GM19025 (cell line): ENCODE results near the gene EIF2D.
"Not testable (repeated sequence)": the region's sequence is repeated elsewhere in the genome, so short reads cannot be mapped to it uniquely, and the experiment has no call there.

Experiments used
- ATAC-seq: cut with Tn5 transposase; IDR thresholded peaks from one replicate; pipeline ENCODE4 v1.9.1; 2021; ENCODE audit warnings: mild to moderate bottlenecking, low read depth, moderate library complexity; ENCODE audit not compliant: unreplicated experiment

Gene EIF2D, protein sequence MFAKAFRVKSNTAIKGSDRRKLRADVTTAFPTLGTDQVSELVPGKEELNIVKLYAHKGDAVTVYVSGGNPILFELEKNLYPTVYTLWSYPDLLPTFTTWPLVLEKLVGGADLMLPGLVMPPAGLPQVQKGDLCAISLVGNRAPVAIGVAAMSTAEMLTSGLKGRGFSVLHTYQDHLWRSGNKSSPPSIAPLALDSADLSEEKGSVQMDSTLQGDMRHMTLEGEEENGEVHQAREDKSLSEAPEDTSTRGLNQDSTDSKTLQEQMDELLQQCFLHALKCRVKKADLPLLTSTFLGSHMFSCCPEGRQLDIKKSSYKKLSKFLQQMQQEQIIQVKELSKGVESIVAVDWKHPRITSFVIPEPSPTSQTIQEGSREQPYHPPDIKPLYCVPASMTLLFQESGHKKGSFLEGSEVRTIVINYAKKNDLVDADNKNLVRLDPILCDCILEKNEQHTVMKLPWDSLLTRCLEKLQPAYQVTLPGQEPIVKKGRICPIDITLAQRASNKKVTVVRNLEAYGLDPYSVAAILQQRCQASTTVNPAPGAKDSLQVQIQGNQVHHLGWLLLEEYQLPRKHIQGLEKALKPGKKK

DNA sequence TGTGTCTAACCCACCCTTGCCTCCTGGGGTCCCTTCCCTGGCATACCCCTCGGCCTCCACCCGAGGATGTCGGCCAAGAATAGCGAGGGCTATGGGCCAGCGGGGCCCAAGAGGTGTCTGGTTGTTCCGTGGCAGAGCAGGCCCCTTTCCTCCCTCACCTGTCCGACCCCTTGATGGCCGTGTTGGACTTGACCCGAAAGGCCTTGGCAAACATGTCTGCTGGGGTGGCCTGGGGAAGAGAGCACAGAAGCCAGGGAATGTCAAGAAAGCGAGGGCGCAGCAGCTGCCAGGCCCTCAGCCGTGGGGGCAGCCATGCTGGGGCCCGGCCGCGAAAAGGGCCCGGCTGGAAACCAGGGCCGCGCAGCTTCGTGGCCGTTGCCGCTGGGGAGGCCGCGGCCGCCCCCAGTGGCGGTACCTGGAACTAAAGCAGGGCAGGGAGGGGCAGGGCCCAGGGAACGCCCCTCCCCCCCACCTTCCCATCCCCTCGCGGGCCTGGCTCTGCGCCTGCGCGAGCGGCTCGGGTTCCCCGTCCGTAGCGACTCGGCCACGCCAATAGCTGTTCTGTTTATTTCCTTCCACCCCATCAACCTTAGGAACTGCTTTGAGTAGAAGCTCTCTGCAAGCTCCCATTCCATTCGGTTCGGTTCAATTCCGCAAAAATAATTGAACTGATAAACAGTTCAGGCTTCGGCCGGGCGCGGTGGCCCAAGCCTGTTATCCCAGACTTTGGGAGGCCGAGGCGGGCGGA is at the start of gene EIF2D:
EIF2D (minus strand) TSS at position 337 of the 748 bp plus-strand sequence; CDS start at position 214, 123 bp downstream.
- peak; percentile 87 for ATAC-seq

DNA sequence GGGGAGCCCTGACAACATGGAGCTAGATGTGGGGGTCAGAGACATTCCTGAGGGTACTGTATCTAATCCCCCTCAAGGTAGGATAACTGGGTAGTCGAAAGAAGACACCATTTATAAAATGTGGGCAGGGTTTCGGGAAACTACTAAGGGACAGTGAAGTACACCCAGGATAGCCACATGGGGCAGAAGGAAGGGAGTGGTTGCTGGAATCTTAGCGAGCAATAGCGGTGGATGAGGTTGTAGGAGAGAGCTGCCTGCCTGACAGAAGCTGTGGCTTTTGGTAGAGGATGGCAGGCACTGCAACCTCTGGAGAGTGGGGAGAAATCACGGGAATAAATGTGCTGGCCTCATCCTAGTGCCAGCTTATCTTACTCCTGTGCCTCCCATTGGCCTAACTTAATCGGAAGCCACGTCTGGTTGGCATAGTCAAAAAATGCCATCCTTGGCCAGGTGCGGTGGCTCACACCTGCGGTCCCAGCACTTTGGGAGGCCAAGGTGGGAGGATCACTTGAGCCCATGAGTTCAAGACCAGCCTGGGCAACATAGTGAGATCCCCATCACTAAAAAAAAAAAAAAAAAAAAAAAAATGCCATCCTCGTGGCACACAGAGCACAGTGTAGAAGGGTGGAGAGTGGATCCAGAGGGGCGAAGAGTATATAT is 49.0 kb upstream of the EIF2D start:
- ATAC-seq, result no peak

DNA sequence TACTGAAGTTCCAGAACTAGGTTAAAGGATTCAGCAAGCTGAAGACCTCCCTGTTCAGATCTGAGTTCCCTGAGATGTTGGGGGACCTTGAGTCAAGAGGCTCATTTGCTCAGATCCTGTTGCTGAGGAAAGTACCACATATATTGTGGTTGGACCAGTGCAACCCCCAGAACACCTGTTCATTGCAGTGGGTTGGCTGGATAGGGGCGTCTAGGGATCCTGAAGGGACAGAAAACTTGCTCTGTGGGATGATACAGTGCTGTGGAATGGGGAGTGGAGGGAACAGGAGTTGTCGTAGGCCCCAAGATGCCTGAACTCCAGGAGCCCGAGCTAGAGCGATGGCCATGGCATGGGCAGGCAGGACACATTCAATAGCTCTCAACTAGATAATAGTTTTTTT is 47.9 kb upstream of the EIF2D start:
- no peak for ATAC-seq

DNA sequence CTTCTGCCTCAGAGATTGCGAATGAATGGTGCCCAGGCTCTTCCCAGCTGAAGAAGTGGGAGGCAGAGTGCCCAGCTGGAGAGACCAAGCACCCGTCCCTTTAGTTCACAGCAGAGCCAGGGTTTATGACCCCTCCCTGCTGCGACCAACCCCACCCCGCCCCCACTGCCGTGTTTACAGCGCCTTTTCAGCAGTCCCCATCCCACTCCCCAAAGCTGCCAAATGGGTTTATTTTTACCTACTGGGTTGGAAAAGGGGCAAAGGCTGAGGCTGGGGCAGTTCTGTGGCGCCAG is 46.7 kb upstream of the EIF2D start:
- ATAC-seq, result no peak

DNA sequence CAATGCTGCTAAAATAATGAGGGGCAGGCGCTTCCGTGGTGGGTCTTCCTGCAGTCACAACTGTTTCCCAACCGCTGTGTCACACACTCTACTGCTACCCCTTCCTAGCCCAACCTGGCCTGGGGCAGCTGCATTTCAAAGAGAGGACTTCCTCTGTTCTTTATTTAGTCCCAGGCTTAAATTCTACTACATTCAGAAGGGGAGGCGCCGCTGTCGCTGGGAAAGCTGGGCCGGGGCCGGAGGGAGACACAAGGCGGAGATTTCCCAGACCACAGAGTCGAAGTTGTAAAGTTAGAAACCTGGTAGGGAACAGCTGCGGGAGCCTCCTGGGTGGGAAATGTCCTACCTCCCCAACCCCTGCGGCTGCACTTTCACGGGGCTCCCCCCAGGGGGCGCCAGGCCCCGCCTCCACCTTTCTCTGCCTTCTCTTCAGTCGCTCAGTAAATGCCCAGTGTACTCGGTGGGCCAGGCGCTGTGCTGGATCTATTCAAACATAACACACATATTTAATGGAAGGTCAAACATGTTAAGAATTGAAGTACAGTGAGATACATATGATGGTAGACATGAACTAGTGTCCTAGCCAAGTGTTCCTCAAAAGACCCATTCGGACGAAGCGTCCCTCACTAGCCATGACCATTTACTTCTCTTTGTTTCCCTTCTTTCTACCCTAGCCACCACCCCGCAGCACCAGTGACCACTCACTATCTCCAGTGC is 46.2 kb upstream of the EIF2D start:
- ATAC-seq, result no peak

DNA sequence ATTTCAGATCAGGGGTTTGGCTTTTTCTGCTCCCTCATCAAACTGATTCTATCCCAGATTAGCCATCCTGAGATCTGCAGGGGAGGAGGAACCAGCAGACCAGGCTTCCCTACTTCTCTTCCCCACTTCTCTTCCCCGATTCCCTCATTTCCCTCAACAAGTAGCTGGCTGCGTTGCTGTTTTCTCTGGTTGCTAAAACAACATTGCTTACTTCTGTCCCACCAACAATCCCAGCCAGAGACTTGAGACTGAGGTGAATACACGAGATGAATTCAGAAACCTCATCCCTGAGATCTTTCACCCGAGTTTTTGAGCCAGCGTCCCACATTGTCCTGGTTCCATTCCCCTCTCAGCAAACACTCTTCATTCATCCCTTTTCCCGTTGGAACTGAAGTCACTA is 45.5 kb upstream of the EIF2D start:
- ATAC-seq, result no peak

DNA sequence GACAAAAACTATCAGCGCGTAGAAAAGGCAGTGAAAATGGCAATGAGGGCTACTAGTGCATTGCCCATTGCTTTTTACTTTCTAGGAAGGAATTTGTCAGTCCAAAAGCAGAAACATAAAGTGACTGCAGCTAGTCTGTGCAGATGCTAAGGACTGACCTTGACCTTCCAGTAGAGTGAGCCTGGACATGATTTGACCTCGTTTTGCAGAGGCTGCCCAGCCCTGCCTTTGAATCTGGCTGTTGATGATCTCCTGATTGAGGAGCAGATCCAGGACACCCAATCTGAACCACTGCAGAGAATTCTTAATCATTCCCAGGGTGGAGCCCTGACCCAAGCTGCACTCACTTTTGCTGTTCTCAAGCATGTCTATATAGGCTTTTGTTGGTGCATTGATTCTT is 44.7 kb upstream of the EIF2D start:
- no peak for ATAC-seq

DNA sequence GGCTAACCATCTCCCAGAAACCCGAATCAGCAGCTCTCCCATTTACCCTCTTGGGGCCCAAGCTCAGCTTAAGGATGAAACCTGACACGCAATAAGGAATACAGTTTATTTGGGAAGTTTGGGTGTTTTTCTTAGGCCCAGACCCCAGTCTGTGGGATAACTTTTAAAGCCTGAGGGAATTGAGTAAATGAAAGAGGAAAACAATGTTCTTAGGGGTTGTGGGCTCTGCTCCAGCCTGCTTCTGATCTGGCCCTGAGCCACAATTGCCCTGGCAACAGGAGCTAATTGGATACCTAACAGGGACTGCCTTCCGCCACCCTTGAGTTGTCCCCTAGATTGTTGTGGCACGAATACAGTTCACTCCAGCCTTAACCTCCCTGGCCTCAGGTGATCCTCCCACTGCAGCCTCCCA is 43.2 kb upstream of the EIF2D start:
- ATAC-seq, result no peak

DNA sequence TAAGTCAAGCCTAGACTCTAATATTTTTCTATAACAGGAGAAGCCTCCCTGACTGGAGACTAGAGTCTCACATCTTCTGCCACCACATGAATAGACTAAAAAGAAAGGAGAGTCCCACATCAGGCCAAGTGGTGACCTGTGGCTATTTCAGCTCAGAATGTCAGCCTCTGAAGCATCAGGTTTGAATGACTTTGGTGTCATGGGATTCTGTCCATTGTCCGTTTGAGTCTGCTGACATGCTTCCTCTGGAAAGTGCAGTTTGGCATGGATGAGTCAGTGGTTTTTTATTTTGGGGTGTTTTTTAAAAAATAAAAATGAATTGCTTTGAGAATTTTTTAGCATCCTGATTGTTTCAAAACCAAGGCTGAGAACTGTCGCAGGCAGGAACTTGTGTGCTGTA is 42.6 kb upstream of the EIF2D start:
- no peak for ATAC-seq

DNA sequence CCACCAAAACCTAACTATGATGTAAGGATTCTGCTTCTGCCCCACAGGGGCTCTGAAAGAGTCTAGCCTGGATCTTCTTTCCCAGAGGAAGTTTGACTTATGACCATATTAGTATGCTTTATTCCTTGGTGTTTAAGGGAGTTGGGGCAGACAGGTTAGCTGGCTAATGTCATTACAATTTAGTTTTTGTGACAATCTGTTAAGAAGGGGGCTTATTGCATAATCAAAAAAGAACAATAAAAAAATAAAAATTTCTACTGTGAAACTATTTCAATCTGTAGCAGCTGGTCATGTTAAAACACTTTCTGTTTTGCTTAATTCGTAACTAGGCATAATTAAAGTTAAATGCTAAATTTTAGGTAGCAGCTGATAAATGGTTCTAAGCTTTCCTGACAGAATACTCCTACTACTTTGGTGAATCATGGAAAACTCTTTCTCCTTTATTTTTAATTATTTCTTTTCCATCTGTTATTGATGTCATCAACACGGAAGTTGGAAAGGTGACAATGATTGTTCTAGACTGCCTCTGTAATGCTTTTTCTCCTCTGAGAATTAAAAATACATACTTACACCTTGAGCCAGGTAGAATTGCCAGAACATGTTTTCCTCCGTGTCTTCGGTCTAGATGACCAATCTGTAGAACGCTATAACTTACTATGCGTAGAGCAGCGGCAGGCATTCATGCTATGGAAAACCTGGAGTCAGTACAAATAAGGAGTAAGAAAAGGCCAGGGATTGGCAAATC is 41.6 kb upstream of the EIF2D start:
- no peak for ATAC-seq

DNA sequence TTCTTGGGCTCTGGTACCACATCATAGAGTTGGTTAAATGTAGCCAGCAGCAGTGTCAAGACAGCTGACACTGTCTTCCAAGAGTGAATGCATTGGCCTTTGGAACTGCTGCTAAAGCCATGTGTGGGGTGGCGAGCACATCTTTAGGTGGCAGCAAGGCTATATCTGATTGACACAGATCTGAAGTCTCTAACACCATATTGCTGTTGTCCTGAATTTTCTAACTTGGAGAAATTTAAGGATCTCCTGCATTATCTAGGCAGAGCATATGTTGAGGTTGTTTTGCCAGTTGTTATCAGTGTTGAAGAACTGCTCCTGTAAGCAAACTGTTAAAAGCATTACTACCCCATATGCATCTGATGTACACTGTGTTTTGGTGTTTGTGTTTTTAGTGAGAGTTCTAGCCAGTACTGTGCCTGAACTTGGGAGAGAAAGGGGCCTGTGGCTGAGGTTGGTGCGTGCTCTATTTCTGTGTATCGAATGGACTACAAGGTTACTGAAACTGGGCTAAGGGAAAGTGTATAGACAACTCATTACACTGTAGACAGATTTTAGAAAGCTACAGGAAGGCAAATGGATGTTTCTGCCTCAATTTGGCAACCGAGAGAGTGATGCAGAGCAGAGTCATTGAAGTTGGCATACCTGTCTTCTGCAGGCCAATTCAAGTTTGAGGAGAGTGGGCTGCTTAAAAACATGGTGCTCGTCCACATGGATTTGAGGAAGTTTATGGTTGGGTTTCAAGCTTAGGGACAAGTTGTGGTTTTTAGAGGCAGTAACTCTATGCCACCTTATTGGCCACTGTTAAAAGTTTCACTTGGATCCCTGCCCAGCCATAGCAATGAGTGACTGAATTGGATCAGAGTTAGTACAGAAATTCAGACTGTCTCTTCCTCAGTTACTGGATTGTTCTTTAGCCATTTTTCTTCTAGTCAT is 40.0 kb upstream of the EIF2D start:
- ATAC-seq, result no peak

DNA sequence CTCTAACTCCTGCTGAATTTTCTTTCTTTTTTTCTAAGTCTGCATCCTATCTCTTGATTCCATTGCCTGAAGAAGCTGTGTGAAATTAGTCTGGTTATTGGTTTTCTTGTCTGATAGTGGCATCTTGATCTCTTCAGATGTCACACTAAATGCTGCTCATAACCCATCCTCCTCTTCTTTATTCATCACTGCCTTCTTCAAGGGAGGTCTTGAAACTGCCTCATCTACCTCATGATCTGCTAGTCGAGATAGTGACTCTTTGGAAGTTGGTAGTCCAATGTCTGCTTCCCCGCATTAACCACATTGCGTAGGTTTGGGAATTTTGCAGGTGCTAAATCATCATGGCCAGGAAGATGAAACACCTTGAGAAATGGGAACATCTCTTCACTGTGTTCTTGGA is 38.7 kb upstream of the EIF2D start:
- no peak for ATAC-seq

DNA sequence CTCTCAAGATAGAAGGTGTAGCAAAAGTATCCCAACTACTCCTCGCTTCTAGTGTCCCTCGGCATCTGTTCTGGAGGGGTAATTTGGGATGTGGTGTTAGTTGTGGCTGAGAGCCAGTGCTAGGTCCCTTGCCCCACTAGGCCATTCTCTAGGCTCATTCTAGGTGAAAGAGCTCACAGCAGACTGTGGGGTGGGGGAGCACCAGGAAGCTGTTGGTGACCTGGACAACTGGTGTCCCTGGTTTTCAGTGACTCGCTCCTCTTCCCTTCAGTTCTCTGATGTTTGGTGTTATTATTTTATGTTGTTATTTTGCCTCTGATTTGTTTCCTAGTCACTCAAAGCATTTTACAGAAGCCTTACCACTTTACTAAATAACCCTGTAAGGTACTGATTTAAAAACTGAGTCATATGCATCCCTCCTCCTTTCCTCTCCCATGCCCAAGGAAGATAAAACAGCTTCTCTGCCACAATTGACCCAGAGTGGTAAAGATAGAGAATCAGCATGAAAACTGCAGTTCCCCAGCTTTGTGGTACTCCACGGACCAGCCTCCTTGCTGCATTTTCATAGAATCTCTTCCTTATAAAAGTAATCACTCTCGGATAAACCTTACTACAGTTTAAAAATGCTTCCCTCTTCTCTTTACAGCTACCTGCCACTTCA is 37.1 kb upstream of the EIF2D start:
- ATAC-seq, result no peak

DNA sequence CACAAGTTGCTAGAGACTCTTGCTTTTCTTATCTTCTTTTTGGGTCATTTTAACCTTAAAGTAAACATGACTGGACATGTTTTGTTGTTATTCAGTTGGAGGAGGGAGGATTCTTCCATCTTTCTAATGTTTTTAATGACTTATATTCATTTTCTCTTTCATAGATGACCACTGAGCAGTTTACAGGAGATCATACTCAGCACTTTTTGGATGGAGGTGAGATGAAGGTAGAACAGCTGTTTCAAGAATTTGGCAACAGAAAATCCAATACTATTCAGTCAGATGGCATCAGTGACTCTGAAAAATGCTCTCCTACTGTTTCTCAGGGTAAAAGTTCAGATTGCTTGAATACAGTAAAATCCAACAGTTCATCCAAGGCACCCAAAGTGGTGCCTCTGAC is 35.0 kb upstream of the EIF2D start:
- ATAC-seq, result no peak

DNA sequence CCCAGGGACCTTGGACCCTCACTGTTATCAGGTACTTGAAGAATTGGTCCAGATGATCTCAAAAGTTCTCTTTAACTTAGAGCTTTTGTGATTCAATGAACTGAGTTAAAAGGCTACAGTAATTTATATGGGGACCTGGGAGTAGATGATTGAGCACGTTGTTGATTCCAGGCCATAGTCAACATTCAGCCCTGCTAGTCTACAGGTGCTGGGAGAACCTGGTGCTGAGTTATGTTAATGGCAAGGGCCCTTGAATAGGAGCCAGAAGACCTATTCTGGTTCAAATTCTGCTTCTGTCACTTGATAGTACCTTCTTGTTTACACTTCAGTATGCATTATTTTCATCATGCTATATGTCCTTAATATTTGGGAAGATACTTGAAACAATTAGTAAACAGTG is 34.2 kb upstream of the EIF2D start:
- no peak for ATAC-seq

DNA sequence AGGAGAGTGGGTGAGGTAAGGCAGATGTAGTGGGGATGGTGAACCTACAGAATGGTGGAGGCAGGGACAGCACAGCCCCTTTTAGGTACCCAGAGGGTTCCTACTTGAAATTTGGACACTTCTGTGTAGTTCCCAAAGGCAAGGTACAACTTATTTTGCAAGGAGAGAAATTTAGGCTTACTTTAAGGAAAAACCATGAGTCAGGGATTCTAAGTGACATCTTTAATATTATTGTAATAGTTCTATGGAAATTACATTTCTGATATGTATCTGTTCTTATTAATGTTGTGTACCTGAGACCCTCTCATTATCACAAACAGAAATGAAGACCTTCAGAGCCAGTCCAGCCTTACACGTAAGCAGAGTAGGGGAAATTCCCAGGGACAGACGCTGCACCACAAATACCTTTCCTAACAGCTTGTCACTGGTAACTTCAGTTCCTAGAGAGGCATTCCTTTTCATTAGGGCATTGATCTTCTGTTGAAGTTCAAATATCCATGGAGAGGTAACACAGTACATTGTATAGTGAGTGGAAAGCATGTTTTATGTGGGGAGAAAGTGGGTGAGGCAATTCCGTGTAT is 30.9 kb upstream of the EIF2D start:
- ATAC-seq, result no peak

DNA sequence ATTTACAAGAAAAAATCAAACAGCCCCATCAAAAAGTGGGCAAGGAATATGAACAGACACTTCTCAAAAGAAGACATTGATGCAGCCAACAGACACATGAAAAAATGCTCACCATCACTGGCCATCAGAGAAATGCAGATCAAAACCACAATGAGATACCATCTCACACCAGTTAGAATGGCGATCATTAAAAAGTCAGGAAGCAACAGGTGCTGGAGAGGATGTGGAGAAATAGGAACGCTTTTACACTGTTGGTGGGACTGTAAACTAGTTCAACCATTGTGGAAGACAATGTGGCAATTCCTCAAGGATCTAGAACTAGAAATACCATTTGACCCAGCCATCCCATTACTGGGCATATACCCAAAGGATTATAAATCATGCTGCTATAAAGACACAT is 29.8 kb upstream of the EIF2D start:
- ATAC-seq, result not testable (repeated sequence)

DNA sequence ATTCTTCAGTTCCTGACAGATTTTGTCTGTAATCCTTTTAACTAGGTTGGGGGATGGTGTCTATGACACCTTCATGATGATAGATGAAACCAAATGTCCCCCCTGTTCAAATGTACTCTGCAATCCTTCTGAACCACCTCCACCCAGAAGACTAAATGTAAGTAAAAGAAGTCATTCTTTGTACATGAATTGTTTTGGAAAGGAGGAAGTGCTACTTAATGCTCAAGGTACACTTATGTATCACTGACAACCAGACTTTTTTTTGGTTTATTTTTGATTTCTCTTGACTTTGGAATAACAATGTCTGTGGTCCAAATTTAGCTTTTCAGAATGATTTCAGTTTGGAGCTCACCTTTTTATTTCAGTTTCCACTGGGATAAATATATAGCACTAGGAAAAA is 25.3 kb upstream of the EIF2D start:
- no peak for ATAC-seq
